ENCODE data around the gene NELL1.

Gene NELL1

GRCh38 chr11:20634781-20635180 is 34.6 kb upstream of the NELL1 start:
- no peak overlapping the region for H3K4me3 ChIP-seq (ENCODE audit: severe bottlenecking)
- TF ChIP-seq, protein P1, sequence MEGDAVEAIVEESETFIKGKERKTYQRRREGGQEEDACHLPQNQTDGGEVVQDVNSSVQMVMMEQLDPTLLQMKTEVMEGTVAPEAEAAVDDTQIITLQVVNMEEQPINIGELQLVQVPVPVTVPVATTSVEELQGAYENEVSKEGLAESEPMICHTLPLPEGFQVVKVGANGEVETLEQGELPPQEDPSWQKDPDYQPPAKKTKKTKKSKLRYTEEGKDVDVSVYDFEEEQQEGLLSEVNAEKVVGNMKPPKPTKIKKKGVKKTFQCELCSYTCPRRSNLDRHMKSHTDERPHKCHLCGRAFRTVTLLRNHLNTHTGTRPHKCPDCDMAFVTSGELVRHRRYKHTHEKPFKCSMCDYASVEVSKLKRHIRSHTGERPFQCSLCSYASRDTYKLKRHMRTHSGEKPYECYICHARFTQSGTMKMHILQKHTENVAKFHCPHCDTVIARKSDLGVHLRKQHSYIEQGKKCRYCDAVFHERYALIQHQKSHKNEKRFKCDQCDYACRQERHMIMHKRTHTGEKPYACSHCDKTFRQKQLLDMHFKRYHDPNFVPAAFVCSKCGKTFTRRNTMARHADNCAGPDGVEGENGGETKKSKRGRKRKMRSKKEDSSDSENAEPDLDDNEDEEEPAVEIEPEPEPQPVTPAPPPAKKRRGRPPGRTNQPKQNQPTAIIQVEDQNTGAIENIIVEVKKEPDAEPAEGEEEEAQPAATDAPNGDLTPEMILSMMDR (IDR thresholded peaks at IDR 0.05; ENCODE audit: poor library complexity, severe bottlenecking): no peak
- no peaks in the 10 kb centered on the region for H3K9me3 ChIP-seq (ENCODE audit: severe bottlenecking)
- ATAC-seq (ENCODE audit: low read depth): no peak
- no peak overlapping the region for H3K27ac ChIP-seq (ENCODE audit: poor library complexity, severe bottlenecking)
- no peak for DNase-seq (ENCODE audit: low spot score)
- H3K4me1 ChIP-seq (ENCODE audit: insufficient read depth, poor library complexity, severe bottlenecking): no peaks in the 10 kb centered on the region
- no peaks in the 10 kb centered on the region for H3K36me3 ChIP-seq (ENCODE audit: low read depth)
- H3K27me3 ChIP-seq (ENCODE audit: insufficient read depth, poor library complexity, severe bottlenecking): no peaks in the 10 kb centered on the region

DNA sequence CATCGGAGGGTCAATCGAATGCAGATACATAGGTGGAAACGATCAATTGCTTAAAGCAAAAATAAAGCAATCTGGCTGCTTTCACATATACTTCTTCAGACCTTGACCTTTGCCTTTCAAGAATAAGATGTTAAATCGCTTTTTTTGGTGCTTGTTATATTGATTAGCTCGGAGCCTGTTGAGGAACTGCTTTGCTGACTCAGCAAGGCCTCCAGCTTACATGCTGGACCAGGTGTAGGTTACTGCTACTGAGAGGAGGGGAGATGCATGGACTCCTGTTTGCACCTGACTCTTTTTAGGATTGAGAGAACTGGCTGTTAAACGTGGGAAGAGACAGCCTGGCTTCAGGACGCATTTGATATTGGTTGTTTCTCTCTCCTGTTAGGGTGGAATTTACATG is 31.3 kb upstream of the NELL1 start:
- no peak for ATAC-seq (ENCODE audit: low read depth)
- no peaks in the 10 kb centered on the region for H3K9me3 ChIP-seq (ENCODE audit: severe bottlenecking)
- TF ChIP-seq, protein P1 (IDR thresholded peaks at IDR 0.05; ENCODE audit: poor library complexity, severe bottlenecking): no peak
- H3K27ac ChIP-seq (ENCODE audit: poor library complexity, severe bottlenecking): no peak overlapping the region
- H3K36me3 ChIP-seq (ENCODE audit: low read depth): no peaks in the 10 kb centered on the region
- no peak for DNase-seq (ENCODE audit: low spot score)
- no peaks in the 10 kb centered on the region for H3K27me3 ChIP-seq (ENCODE audit: insufficient read depth, poor library complexity, severe bottlenecking)
- no peaks in the 10 kb centered on the region for H3K4me1 ChIP-seq (ENCODE audit: insufficient read depth, poor library complexity, severe bottlenecking)
- H3K4me3 ChIP-seq (ENCODE audit: severe bottlenecking): no peak overlapping the region

- ATAC-seq (ENCODE audit: low read depth): no peak
- no peaks in the 10 kb centered on the region for H3K4me1 ChIP-seq (ENCODE audit: insufficient read depth, poor library complexity, severe bottlenecking)
- no peak for DNase-seq (ENCODE audit: low spot score)
- H3K9me3 ChIP-seq (ENCODE audit: severe bottlenecking): no peaks in the 10 kb centered on the region
- TF ChIP-seq, protein P1 (IDR thresholded peaks at IDR 0.05; ENCODE audit: poor library complexity, severe bottlenecking): no peak
- H3K4me3 ChIP-seq (ENCODE audit: severe bottlenecking): no peak overlapping the region
- H3K27ac ChIP-seq (ENCODE audit: poor library complexity, severe bottlenecking): no peak overlapping the region
- no peaks in the 10 kb centered on the region for H3K36me3 ChIP-seq (ENCODE audit: low read depth)
- H3K27me3 ChIP-seq (ENCODE audit: insufficient read depth, poor library complexity, severe bottlenecking): no peaks in the 10 kb centered on the region
Observed at GRCh38 chr11:20639688-20640087, 29.7 kb upstream of the NELL1 start.

GRCh38 chr11:20640401-20640800 is 29.0 kb upstream of the NELL1 start:
- TF ChIP-seq, protein P1 (IDR thresholded peaks at IDR 0.05; ENCODE audit: poor library complexity, severe bottlenecking): no peak
- H3K4me3 ChIP-seq (ENCODE audit: severe bottlenecking): no peak overlapping the region
- H3K9me3 ChIP-seq (ENCODE audit: severe bottlenecking): no peaks in the 10 kb centered on the region
- H3K4me1 ChIP-seq (ENCODE audit: insufficient read depth, poor library complexity, severe bottlenecking): no peaks in the 10 kb centered on the region
- H3K36me3 ChIP-seq (ENCODE audit: low read depth): no peaks in the 10 kb centered on the region
- no peak for ATAC-seq (ENCODE audit: low read depth)
- no peak for DNase-seq (ENCODE audit: low spot score)
- H3K27me3 ChIP-seq (ENCODE audit: insufficient read depth, poor library complexity, severe bottlenecking): no peaks in the 10 kb centered on the region
- H3K27ac ChIP-seq (ENCODE audit: poor library complexity, severe bottlenecking): no peak overlapping the region

GRCh38 chr11:20644360-20644759 is 25.0 kb upstream of the NELL1 start:
- no peaks in the 10 kb centered on the region for H3K36me3 ChIP-seq (ENCODE audit: low read depth)
- TF ChIP-seq, protein P1 (IDR thresholded peaks at IDR 0.05; ENCODE audit: poor library complexity, severe bottlenecking): no peak
- no peaks in the 10 kb centered on the region for H3K4me1 ChIP-seq (ENCODE audit: insufficient read depth, poor library complexity, severe bottlenecking)
- H3K27me3 ChIP-seq (ENCODE audit: insufficient read depth, poor library complexity, severe bottlenecking): no peaks in the 10 kb centered on the region
- H3K9me3 ChIP-seq (ENCODE audit: severe bottlenecking): no peaks in the 10 kb centered on the region
- H3K4me3 ChIP-seq (ENCODE audit: severe bottlenecking): no peak overlapping the region
- DNase-seq (ENCODE audit: low spot score): no peak
- H3K27ac ChIP-seq (ENCODE audit: poor library complexity, severe bottlenecking): no peak overlapping the region
- no peak for ATAC-seq (ENCODE audit: low read depth)

Data from RWPE2 (cell line).